HepG2 (cell line): ENCODE measurements around the gene CD248. TPM values are rescaled to one million over a fixed set of nuclear protein-coding genes. Genes with fewer than 3 reads are reported as not detected.
A peak's percentile ranks its signal among the peaks of the same experiment; 100 is the strongest.

ENCODE experiments used
- ATRX ChIP-seq: sonication (generic); formaldehyde crosslinking; IDR thresholded peaks from 2 replicates; pipeline ENCODE4 v1.4.0; 2020; ENCODE audit warnings: missing genetic modification reagents, borderline replicate concordance
- E2F2 ChIP-seq: sonication (generic); formaldehyde crosslinking; IDR thresholded peaks from 2 replicates; pipeline ENCODE4 v1.4.0; 2020; ENCODE audit warnings: missing genetic modification reagents, borderline replicate concordance
- TP53 ChIP-seq: sonication (generic); formaldehyde crosslinking; conservative IDR thresholded peaks from 2 replicates; pipeline ENCODE4 v1.4.0; 2020; ENCODE audit warnings: missing genetic modification reagents
- ZNF235 ChIP-seq: sonication (generic); formaldehyde crosslinking; IDR thresholded peaks from 2 replicates; pipeline ENCODE4 v1.8.1; 2023; ENCODE audit warnings: mild to moderate bottlenecking, missing genetic modification reagents, borderline replicate concordance
- ZNF605 ChIP-seq: sonication (generic); formaldehyde crosslinking; IDR thresholded peaks from 2 replicates; pipeline ENCODE4 v1.8.0; 2022; ENCODE audit warnings: mild to moderate bottlenecking, missing genetic modification reagents
- polyA plus RNA-seq, 8 experiments: library from polyadenylated mRNA; depleted of rRNA in 3 of 8; stranded (reverse) in 7 of 8; unstranded in 1 of 8; fragments of >200 nt; fragmentation: Illumina TruSeq in 4 of 8; extraction: Trizol in 4 of 8; gene quantifications; 2 replicates each; pipeline versions ENCODE4 v1.2.1 to v1.2.3, GENCODE V29; 2011 to 2016; ENCODE audit warnings: low read depth in 4 of 8, missing spikeins in 1 of 8, mixed read lengths in 1 of 8; ENCODE audit not compliant: insufficient read depth in 1 of 8
- total RNA-seq, 5 experiments: library from RNA; depleted of rRNA; stranded (reverse); fragments of >200 nt; fragmentation: Illumina TruSeq; extraction: Trizol; gene quantifications; 2 replicates each; pipeline ENCODE4 v1.2.3, GENCODE V29; 2016; ENCODE audit warnings: low read depth in 1 of 5
- TF ChIP-seq, protein P1 (sequence below): sonication (generic); formaldehyde crosslinking; IDR thresholded peaks from 2 replicates; pipeline ENCODE4 v1.5.1; 2020; ENCODE audit warnings: mild to moderate bottlenecking, missing genetic modification reagents, moderate library complexity
- TF ChIP-seq, protein P2 (sequence below): IDR thresholded peaks from 2 replicates; pipeline ENCODE4 v1.6.1; 2016; ENCODE audit warnings: missing compliant biosample characterization, missing genetic modification reagents, borderline replicate concordance
- TF ChIP-seq, protein P3 (sequence below): sonication (generic); formaldehyde crosslinking; IDR thresholded peaks from 2 replicates; pipeline ENCODE4 v1.4.0; 2020; ENCODE audit warnings: missing genetic modification reagents, mild to moderate bottlenecking, borderline replicate concordance
- TF ChIP-seq, protein P4 (sequence below): sonication (generic); formaldehyde crosslinking; IDR thresholded peaks from 2 replicates; pipeline ENCODE4 v1.5.0; 2020; ENCODE audit warnings: mild to moderate bottlenecking, missing genetic modification reagents, borderline replicate concordance

Gene CD248
- total and polyA plus RNA-seq, 2 of the 13 experiments (the other 11 are each of a cell fraction or from before 2014, with no cell fraction given): 0.25 to 0.35 TPM

GRCh38 chr11:66312549-66313320 lies 4.1 kb downstream of the CD248 start (continued):
- TF ChIP-seq, protein P1, sequence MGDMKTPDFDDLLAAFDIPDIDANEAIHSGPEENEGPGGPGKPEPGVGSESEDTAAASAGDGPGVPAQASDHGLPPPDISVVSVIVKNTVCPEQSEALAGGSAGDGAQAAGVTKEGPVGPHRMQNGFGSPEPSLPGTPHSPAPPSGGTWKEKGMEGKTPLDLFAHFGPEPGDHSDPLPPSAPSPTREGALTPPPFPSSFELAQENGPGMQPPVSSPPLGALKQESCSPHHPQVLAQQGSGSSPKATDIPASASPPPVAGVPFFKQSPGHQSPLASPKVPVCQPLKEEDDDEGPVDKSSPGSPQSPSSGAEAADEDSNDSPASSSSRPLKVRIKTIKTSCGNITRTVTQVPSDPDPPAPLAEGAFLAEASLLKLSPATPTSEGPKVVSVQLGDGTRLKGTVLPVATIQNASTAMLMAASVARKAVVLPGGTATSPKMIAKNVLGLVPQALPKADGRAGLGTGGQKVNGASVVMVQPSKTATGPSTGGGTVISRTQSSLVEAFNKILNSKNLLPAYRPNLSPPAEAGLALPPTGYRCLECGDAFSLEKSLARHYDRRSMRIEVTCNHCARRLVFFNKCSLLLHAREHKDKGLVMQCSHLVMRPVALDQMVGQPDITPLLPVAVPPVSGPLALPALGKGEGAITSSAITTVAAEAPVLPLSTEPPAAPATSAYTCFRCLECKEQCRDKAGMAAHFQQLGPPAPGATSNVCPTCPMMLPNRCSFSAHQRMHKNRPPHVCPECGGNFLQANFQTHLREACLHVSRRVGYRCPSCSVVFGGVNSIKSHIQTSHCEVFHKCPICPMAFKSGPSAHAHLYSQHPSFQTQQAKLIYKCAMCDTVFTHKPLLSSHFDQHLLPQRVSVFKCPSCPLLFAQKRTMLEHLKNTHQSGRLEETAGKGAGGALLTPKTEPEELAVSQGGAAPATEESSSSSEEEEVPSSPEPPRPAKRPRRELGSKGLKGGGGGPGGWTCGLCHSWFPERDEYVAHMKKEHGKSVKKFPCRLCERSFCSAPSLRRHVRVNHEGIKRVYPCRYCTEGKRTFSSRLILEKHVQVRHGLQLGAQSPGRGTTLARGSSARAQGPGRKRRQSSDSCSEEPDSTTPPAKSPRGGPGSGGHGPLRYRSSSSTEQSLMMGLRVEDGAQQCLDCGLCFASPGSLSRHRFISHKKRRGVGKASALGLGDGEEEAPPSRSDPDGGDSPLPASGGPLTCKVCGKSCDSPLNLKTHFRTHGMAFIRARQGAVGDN (CRISPR knock-in tag): 0 out of 2 replicates have a peak, but pooled peaks have one; percentile 2
- TF ChIP-seq, protein P2, sequence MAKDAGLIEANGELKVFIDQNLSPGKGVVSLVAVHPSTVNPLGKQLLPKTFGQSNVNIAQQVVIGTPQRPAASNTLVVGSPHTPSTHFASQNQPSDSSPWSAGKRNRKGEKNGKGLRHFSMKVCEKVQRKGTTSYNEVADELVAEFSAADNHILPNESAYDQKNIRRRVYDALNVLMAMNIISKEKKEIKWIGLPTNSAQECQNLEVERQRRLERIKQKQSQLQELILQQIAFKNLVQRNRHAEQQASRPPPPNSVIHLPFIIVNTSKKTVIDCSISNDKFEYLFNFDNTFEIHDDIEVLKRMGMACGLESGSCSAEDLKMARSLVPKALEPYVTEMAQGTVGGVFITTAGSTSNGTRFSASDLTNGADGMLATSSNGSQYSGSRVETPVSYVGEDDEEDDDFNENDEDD: no peak; the same call in 1 of the 2 replicates
- TF ChIP-seq E2F2 (CRISPR knock-in tag) (no peak), ZNF235 (peak; percentile 72; the same call in 1 of the 2 replicates), ATRX (CRISPR knock-in tag) (no peak), ZNF605 (CRISPR knock-in tag) (no peak; the same call in 1 of the 2 replicates), TP53 (CRISPR knock-in tag) (no peak)
- TF ChIP-seq, protein P3, sequence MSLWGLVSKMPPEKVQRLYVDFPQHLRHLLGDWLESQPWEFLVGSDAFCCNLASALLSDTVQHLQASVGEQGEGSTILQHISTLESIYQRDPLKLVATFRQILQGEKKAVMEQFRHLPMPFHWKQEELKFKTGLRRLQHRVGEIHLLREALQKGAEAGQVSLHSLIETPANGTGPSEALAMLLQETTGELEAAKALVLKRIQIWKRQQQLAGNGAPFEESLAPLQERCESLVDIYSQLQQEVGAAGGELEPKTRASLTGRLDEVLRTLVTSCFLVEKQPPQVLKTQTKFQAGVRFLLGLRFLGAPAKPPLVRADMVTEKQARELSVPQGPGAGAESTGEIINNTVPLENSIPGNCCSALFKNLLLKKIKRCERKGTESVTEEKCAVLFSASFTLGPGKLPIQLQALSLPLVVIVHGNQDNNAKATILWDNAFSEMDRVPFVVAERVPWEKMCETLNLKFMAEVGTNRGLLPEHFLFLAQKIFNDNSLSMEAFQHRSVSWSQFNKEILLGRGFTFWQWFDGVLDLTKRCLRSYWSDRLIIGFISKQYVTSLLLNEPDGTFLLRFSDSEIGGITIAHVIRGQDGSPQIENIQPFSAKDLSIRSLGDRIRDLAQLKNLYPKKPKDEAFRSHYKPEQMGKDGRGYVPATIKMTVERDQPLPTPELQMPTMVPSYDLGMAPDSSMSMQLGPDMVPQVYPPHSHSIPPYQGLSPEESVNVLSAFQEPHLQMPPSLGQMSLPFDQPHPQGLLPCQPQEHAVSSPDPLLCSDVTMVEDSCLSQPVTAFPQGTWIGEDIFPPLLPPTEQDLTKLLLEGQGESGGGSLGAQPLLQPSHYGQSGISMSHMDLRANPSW (CRISPR knock-in tag): no peak
- TF ChIP-seq, protein P4, sequence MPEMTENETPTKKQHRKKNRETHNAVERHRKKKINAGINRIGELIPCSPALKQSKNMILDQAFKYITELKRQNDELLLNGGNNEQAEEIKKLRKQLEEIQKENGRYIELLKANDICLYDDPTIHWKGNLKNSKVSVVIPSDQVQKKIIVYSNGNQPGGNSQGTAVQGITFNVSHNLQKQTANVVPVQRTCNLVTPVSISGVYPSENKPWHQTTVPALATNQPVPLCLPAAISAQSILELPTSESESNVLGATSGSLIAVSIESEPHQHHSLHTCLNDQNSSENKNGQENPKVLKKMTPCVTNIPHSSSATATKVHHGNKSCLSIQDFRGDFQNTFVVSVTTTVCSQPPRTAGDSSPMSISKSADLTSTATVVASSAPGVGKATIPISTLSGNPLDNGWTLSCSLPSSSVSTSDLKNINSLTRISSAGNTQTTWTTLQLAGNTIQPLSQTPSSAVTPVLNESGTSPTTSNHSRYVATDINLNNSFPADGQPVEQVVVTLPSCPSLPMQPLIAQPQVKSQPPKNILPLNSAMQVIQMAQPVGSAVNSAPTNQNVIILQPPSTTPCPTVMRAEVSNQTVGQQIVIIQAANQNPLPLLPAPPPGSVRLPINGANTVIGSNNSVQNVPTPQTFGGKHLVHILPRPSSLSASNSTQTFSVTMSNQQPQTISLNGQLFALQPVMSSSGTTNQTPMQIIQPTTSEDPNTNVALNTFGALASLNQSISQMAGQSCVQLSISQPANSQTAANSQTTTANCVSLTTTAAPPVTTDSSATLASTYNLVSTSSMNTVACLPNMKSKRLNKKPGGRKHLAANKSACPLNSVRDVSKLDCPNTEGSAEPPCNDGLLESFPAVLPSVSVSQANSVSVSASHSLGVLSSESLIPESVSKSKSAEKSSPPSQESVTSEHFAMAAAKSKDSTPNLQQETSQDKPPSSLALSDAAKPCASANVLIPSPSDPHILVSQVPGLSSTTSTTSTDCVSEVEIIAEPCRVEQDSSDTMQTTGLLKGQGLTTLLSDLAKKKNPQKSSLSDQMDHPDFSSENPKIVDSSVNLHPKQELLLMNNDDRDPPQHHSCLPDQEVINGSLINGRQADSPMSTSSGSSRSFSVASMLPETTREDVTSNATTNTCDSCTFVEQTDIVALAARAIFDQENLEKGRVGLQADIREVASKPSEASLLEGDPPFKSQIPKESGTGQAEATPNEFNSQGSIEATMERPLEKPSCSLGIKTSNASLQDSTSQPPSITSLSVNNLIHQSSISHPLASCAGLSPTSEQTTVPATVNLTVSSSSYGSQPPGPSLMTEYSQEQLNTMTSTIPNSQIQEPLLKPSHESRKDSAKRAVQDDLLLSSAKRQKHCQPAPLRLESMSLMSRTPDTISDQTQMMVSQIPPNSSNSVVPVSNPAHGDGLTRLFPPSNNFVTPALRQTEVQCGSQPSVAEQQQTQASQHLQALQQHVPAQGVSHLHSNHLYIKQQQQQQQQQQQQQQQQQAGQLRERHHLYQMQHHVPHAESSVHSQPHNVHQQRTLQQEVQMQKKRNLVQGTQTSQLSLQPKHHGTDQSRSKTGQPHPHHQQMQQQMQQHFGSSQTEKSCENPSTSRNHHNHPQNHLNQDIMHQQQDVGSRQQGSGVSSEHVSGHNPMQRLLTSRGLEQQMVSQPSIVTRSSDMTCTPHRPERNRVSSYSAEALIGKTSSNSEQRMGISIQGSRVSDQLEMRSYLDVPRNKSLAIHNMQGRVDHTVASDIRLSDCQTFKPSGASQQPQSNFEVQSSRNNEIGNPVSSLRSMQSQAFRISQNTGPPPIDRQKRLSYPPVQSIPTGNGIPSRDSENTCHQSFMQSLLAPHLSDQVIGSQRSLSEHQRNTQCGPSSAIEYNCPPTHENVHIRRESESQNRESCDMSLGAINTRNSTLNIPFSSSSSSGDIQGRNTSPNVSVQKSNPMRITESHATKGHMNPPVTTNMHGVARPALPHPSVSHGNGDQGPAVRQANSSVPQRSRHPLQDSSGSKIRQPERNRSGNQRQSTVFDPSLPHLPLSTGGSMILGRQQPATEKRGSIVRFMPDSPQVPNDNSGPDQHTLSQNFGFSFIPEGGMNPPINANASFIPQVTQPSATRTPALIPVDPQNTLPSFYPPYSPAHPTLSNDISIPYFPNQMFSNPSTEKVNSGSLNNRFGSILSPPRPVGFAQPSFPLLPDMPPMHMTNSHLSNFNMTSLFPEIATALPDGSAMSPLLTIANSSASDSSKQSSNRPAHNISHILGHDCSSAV (CRISPR knock-in tag): no peak
